ENCODE data around the gene HYAL3. TPM values are rescaled to one million over a fixed set of nuclear protein-coding genes. Genes with fewer than 3 reads are reported as not detected.

Gene HYAL3
- total and polyA plus RNA-seq, 2 of the 8 experiments (the other 6 are each of a cell fraction or from before 2014, with no cell fraction given): 3.2 to 12.2 TPM

- peaks cover 27 to 54% (median 42%) of the 10 kb centered on the region in 4 experiments for H3K27me3 ChIP-seq (replicated peaks in 1 of 4; ENCODE audit: control insufficient read depth in 3 of 4, extremely low read depth in 1 of 4, insufficient read depth in 3 of 4, low read length in 3 of 4)
- no peak overlapping the region for H3K27ac ChIP-seq (ENCODE audit: low read depth, low read length)
- no peaks in the 10 kb centered on the region for H3K36me3 ChIP-seq (ENCODE audit: control insufficient read depth in 2 of 4, insufficient read depth in 4 of 4, low read length in 3 of 4)
- H3K23ac ChIP-seq (ENCODE audit: insufficient read length): no peak overlapping the region
- no peaks in the 10 kb centered on the region for H3K79me1 ChIP-seq (ENCODE audit: low read depth, low read length)
- no peak overlapping the region for H3K4ac ChIP-seq (replicated peaks; ENCODE audit: insufficient read length, low read depth, low read length)
- H3K4me3 ChIP-seq (ENCODE audit: extremely low read depth in 1 of 4, insufficient read depth in 2 of 4, low read depth in 3 of 4, low read length in 4 of 4): no peak overlapping the region
- no peak overlapping the region for H2BK120ac ChIP-seq (replicated peaks; ENCODE audit: low read depth, low read length)
- H3K56ac ChIP-seq (replicated peaks; ENCODE audit: insufficient read length, low read depth, low read length): no peak overlapping the region
- no peak for FAIRE-seq
- no peak overlapping the region for H2BK20ac ChIP-seq (ENCODE audit: low read length)
- POLR2A ChIA-PET (ENCODE audit: partially characterized antibody): interaction anchor here (0.6 to 2.2 kb wide), 2 partner anchors 14 to 47 kb away, joined by 3 to 7 read pairs; no protein-coding TSS in a partner anchor
- WGBS, 2 experiments (ENCODE audit: extremely low coverage in 1 of 2, insufficient coverage in 1 of 2, insufficient read length in 1 of 2, insufficient replicate concordance in 2 of 2, low coverage in 1 of 2, low lambda C conversion rate in 2 of 2, missing lambda C conversion rate in 1 of 2): 87% methylated on average over 26 of the region's 31 CpGs; no CpG with 5 or more reads in 1 of the 2 experiments
- H2BK5ac ChIP-seq (ENCODE audit: low read depth, low read length): no peak overlapping the region
- H4K5ac ChIP-seq (ENCODE audit: insufficient read length, low read depth, low read length): no peak overlapping the region
- no peak overlapping the region for H3K18ac ChIP-seq (ENCODE audit: extremely low read depth, low read length)
- H2BK15ac ChIP-seq (ENCODE audit: low read length): no peak overlapping the region
- no peak overlapping the region for H4K8ac ChIP-seq (ENCODE audit: extremely low read depth, insufficient read depth, low read length)
- no peaks in the 10 kb centered on the region for H3K79me2 ChIP-seq (ENCODE audit: control insufficient read depth in 1 of 2, insufficient read depth in 2 of 2, low read length in 2 of 2)
- H2BK12ac ChIP-seq (ENCODE audit: low read depth, low read length): no peak overlapping the region
- H3K4me1 ChIP-seq (replicated peaks in 1 of 4; ENCODE audit: control insufficient read depth in 3 of 4, insufficient read depth in 4 of 4, low read length in 3 of 4): peaks cover 0 to 18% (median 16%) of the 10 kb centered on the region in 4 experiments; a peak in 6 of 7 replicates
- no peak overlapping the region for H3K9ac ChIP-seq (replicated peaks in 1 of 4; ENCODE audit: extremely low read depth in 1 of 4, low read depth in 3 of 4, low read length in 3 of 4)
- no peak overlapping the region for H2AK5ac ChIP-seq (ENCODE audit: low read depth, low read length)
- H4K20me1 ChIP-seq (replicated peaks in 1 of 2; ENCODE audit: control insufficient read depth in 1 of 2, insufficient read depth in 2 of 2, low read length in 2 of 2): no peaks in the 10 kb centered on the region
- no peak overlapping the region for H4K91ac ChIP-seq (replicated peaks; ENCODE audit: insufficient read length, low read length)
- H3K23me2 ChIP-seq (ENCODE audit: low read depth, low read length): peaks cover 2% of the 10 kb centered on the region; the same call in 1 of the 2 replicates
- no peaks in the 10 kb centered on the region; a peak in 1 of 4 replicates for H3K9me3 ChIP-seq (ENCODE audit: insufficient read depth in 2 of 2, low read depth in 1 of 2, low read length in 1 of 2)
- CTCF ChIA-PET (ENCODE audit: partially characterized antibody): interaction anchor here (1.0 to 53.5 kb wide), 5 partner anchors 16 to 80 kb away, joined by 3 to 2149 read pairs (median 37); partner anchors contain the start of genes GNAI2, GNAT1 and SLC38A3
- no peak overlapping the region for H3K14ac ChIP-seq (ENCODE audit: insufficient read length)
- peak overlapping the region; percentile 2 to 75; a peak in 2 of 4 replicates for H3K4me2 ChIP-seq (ENCODE audit: insufficient read depth in 1 of 2, low read depth in 2 of 2, low read length in 2 of 2)
- H2AFZ ChIP-seq (ENCODE audit: low read length): no peak overlapping the region
- no peak for DNase-seq (ENCODE audit: low read depth in 1 of 2, low spot score in 2 of 2)
- TF ChIP-seq YY1 (IDR thresholded peaks at IDR 0.05; ENCODE audit: low read depth, low read length): no peak
- TF ChIP-seq TBP (IDR thresholded peaks at IDR 0.05; ENCODE audit: low read depth, low read length): no peak
- TF ChIP-seq KDM5A (IDR thresholded peaks at IDR 0.05; ENCODE audit: low read length): no peak
- no peak for TF ChIP-seq CHD1 (IDR thresholded peaks at IDR 0.05; ENCODE audit: low read depth, low read length)
- TF ChIP-seq, protein P1, sequence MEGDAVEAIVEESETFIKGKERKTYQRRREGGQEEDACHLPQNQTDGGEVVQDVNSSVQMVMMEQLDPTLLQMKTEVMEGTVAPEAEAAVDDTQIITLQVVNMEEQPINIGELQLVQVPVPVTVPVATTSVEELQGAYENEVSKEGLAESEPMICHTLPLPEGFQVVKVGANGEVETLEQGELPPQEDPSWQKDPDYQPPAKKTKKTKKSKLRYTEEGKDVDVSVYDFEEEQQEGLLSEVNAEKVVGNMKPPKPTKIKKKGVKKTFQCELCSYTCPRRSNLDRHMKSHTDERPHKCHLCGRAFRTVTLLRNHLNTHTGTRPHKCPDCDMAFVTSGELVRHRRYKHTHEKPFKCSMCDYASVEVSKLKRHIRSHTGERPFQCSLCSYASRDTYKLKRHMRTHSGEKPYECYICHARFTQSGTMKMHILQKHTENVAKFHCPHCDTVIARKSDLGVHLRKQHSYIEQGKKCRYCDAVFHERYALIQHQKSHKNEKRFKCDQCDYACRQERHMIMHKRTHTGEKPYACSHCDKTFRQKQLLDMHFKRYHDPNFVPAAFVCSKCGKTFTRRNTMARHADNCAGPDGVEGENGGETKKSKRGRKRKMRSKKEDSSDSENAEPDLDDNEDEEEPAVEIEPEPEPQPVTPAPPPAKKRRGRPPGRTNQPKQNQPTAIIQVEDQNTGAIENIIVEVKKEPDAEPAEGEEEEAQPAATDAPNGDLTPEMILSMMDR (IDR thresholded peaks at IDR 0.05; ENCODE audit: control extremely low read depth in 1 of 3, insufficient read depth in 1 of 3, low read depth in 1 of 3, low read length in 3 of 3): no peak
- TF ChIP-seq NRF1 (IDR thresholded peaks at IDR 0.05; ENCODE audit: low read depth, low read length): no peak
- TF ChIP-seq EP300 (IDR thresholded peaks at IDR 0.05; ENCODE audit: borderline replicate concordance in 1 of 2, low read depth in 2 of 2, low read length in 2 of 2): no peak
- TF ChIP-seq FOSL1 (IDR thresholded peaks at IDR 0.05; ENCODE audit: insufficient read depth, low read depth, low read length): no peak
- no peak for TF ChIP-seq SAP30 (IDR thresholded peaks at IDR 0.05; ENCODE audit: insufficient read depth, insufficient replicate concordance, low read length)
- TF ChIP-seq TEAD4 (IDR thresholded peaks at IDR 0.05; ENCODE audit: low read depth, low read length): no peak
- no peak for TF ChIP-seq SP1 (IDR thresholded peaks at IDR 0.05; ENCODE audit: low read depth, low read length)
These were observed 25.5 kb downstream of the HYAL3 start for GRCh38 chr3:50273689-50274065.

Data from H1 (cell line).